ENCODE measurements around the gene GRIN2A. TPM values are rescaled to one million over a fixed set of nuclear protein-coding genes. Genes with fewer than 3 reads are reported as not detected.

The GRIN2A gene
- total RNA-seq, 1 donor from 2014 or later: 0.56 TPM

- H3K27ac ChIP-seq: no peak overlapping the region
- intact Hi-C loops (cut with DNase I): no loop called here
- no peak for TF ChIP-seq CTCF (IDR thresholded peaks at IDR 0.05)
- H3K36me3 ChIP-seq: no peaks in the 10 kb centered on the region
- no peak for DNase-seq
- no peak for ATAC-seq
- no peak overlapping the region for H3K4me3 ChIP-seq
- H3K4me1 ChIP-seq: no peaks in the 10 kb centered on the region
- peaks cover 12% of the 10 kb centered on the region for H3K27me3 ChIP-seq (ENCODE audit: low read depth)
- no peaks in the 10 kb centered on the region for H3K9me3 ChIP-seq
Measured at GRCh38 chr16:10225653-10226052, 43.4 kb upstream of the GRIN2A start.

- no peaks in the 10 kb centered on the region for H3K9me3 ChIP-seq
- no peak overlapping the region for H3K27ac ChIP-seq
- H3K27me3 ChIP-seq (ENCODE audit: low read depth): peaks cover 12% of the 10 kb centered on the region
- H3K4me1 ChIP-seq: no peaks in the 10 kb centered on the region
- H3K4me3 ChIP-seq: no peak overlapping the region
- ATAC-seq (no peak), DNase-seq (no peak)
- no peak for TF ChIP-seq CTCF (IDR thresholded peaks at IDR 0.05)
- intact Hi-C loops (cut with DNase I): no loop called here
- H3K36me3 ChIP-seq: no peaks in the 10 kb centered on the region
Measured at GRCh38 chr16:10224850-10225249, 42.6 kb upstream of the GRIN2A start.

- Histone ChIP-seq H3K27ac (no peak overlapping the region), H3K27me3 (ENCODE audit: low read depth) (peaks cover under 1% of the 10 kb centered on the region), H3K4me3 (no peak overlapping the region), H3K36me3 (no peaks in the 10 kb centered on the region), H3K4me1 (no peaks in the 10 kb centered on the region), H3K9me3 (no peaks in the 10 kb centered on the region)
- no peak for ATAC-seq
- TF ChIP-seq CTCF (IDR thresholded peaks at IDR 0.05): no peak
- intact Hi-C loops (cut with DNase I): no loop called here
- DNase-seq: no peak
Measured at GRCh38 chr16:10220942-10221341, 38.7 kb upstream of the GRIN2A start.

GRCh38 chr16:10219742-10220141 lies 37.5 kb upstream of the GRIN2A start:
- Histone ChIP-seq H3K36me3 (no peaks in the 10 kb centered on the region), H3K27me3 (ENCODE audit: low read depth) (no peaks in the 10 kb centered on the region), H3K27ac (no peak overlapping the region), H3K4me3 (no peak overlapping the region), H3K4me1 (no peaks in the 10 kb centered on the region), H3K9me3 (no peaks in the 10 kb centered on the region)
- no peak for TF ChIP-seq CTCF (IDR thresholded peaks at IDR 0.05)
- no peak for ATAC-seq
- intact Hi-C loops (cut with DNase I): no loop called here
- DNase-seq: no peak

GRCh38 chr16:10218490-10219206 lies 36.4 kb upstream of the GRIN2A start:
- no peak for DNase-seq
- no peak overlapping the region for H3K4me3 ChIP-seq
- no peaks in the 10 kb centered on the region for H3K4me1 ChIP-seq
- no peaks in the 10 kb centered on the region for H3K36me3 ChIP-seq
- ATAC-seq: no peak
- H3K27me3 ChIP-seq (ENCODE audit: low read depth): no peaks in the 10 kb centered on the region
- H3K27ac ChIP-seq: no peak overlapping the region
- no peaks in the 10 kb centered on the region for H3K9me3 ChIP-seq
- TF ChIP-seq CTCF (IDR thresholded peaks at IDR 0.05): no peak
- intact Hi-C loops (cut with DNase I): no loop called here

All from lower lobe of right lung (tissue), 2 donors.